Esophagus muscularis mucosa (tissue), 3 donors: ENCODE measurements around the gene SLC16A3.

Source experiments
- CTCF ChIP-seq, 3 experiments: fragments of 200-600 bp in 2 of 3; fragments of 450-650 bp in 1 of 3; sonication (generic) in 2 of 3; IDR thresholded peaks; one replicate each; pipeline ENCODE4 v1.5.1; 2017 to 2019; ENCODE audit warnings: antibody characterized with exemption in 3 of 3, mild to moderate bottlenecking in 2 of 3, moderate library complexity in 1 of 3
- POLR2A ChIP-seq: fragments of 450-650 bp; IDR thresholded peaks from one replicate; pipeline ENCODE4 v1.6.1; 2017; ENCODE audit warnings: antibody characterized with exemption, moderate library complexity, mild to moderate bottlenecking, low read depth
- POLR2AphosphoS5 ChIP-seq, 2 donors: sonication (generic); formaldehyde crosslinking; IDR thresholded peaks; one replicate each; pipeline ENCODE4 v1.6.1; 2017; ENCODE audit warnings: antibody characterized with exemption in 2 of 2

GRCh38 chr17:82213251-82214011 is 15.4 kb upstream of the SLC16A3 start:
- TF ChIP-seq CTCF (IDR thresholded peaks at IDR 0.05) (no peak), POLR2A (no peak), POLR2AphosphoS5 (IDR thresholded peaks at IDR 0.05) (no peak)
